Stomach (tissue), 4 donors: ENCODE results near the gene OSBPL9.

Source experiments
- CTCF ChIP-seq, 7 experiments: fragments of 450-650 bp in 4 of 7; fragments of 200-600 bp in 3 of 7; sonication (generic) in 3 of 7; IDR thresholded peaks; one replicate each; pipeline ENCODE4 v1.5.1; 2016 to 2019; ENCODE audit warnings: antibody characterized with exemption in 7 of 7, control low read depth in 2 of 7, mild to moderate bottlenecking in 1 of 7
- POLR2A ChIP-seq, 4 donors: fragments of 450-650 bp; IDR thresholded peaks; one replicate each; pipeline ENCODE4 v1.6.1; 2016; ENCODE audit warnings: antibody characterized with exemption in 4 of 4, control low read depth in 2 of 4, mild to moderate bottlenecking in 1 of 4, moderate library complexity in 1 of 4
- POLR2AphosphoS5 ChIP-seq, 3 donors: sonication (generic); formaldehyde crosslinking; IDR thresholded peaks; one replicate each; pipeline ENCODE4 v1.6.1; 2016; ENCODE audit warnings: antibody characterized with exemption in 3 of 3

GRCh38 chr1:51717842-51718241 is 101.0 kb downstream of the OSBPL9 start:
- TF ChIP-seq POLR2AphosphoS5 (IDR thresholded peaks at IDR 0.05) (no peak), POLR2A (IDR thresholded peaks at IDR 0.05) (no peak), CTCF (IDR thresholded peaks at IDR 0.05) (no peak)
